KMS-11 (cell line): ENCODE measurements around the gene SLC25A33.
"Not testable (repeated sequence)": the region's sequence is repeated elsewhere in the genome, so short reads cannot be mapped to it uniquely, and the experiment has no call there.

Source experiments
- H2AFZ ChIP-seq: fragments of 200-600 bp; sonication (generic); 2 replicates; pipeline ENCODE4 v1.6.1; 2016; ENCODE audit warnings: antibody characterized with exemption, mixed run types, low read depth
- H3K27ac ChIP-seq: fragments of 200-600 bp; sonication (generic); 2 replicates; pipeline ENCODE4 v1.6.1; 2016; ENCODE audit warnings: mild to moderate bottlenecking, mixed run types
- H3K27me3 ChIP-seq: fragments of 200-600 bp; sonication (generic); 2 replicates; pipeline ENCODE4 v1.6.1; 2017; ENCODE audit warnings: mild to moderate bottlenecking, low read depth, mixed run types, moderate library complexity; ENCODE audit not compliant: insufficient read depth
- H3K36me3 ChIP-seq: fragments of 200-600 bp; sonication (generic); 2 replicates; pipeline ENCODE4 v1.6.1; 2017; ENCODE audit warnings: mild to moderate bottlenecking, mixed run types; ENCODE audit not compliant: insufficient read depth
- H3K4me1 ChIP-seq: fragments of 200-600 bp; sonication (generic); 2 replicates; pipeline ENCODE4 v1.6.1; 2016; ENCODE audit warnings: mild to moderate bottlenecking, low read depth, mixed run types; ENCODE audit not compliant: poor library complexity, severe bottlenecking
- H3K4me2 ChIP-seq: fragments of 200-600 bp; sonication (generic); 2 replicates; pipeline ENCODE4 v1.7.0; 2016; ENCODE audit warnings: mild to moderate bottlenecking, mixed run types
- H3K4me3 ChIP-seq: fragments of 200-600 bp; sonication (generic); IDR thresholded peaks from 2 replicates; pipeline ENCODE4 v1.6.1; 2017; ENCODE audit warnings: low read depth, low read length, mixed read lengths; ENCODE audit not compliant: insufficient read depth
- H3K79me2 ChIP-seq: fragments of 200-600 bp; sonication (generic); 2 replicates; pipeline ENCODE4 v1.6.1; 2016; ENCODE audit warnings: low read depth, mixed run types; ENCODE audit not compliant: insufficient read depth
- H3K9ac ChIP-seq: fragments of 200-600 bp; sonication (generic); 2 replicates; pipeline ENCODE4 v1.6.1; 2016; ENCODE audit warnings: mild to moderate bottlenecking, mixed run types
- H4K20me1 ChIP-seq: fragments of 200-600 bp; sonication (generic); 2 replicates; pipeline ENCODE4 v1.6.1; 2016; ENCODE audit warnings: mild to moderate bottlenecking, mixed run types; ENCODE audit not compliant: insufficient read depth
- CTCF ChIP-seq: fragments of 200-600 bp; sonication (generic); conservative IDR thresholded peaks from 2 replicates; pipeline ENCODE4 v1.6.1; 2017; ENCODE audit warnings: low read depth, mild to moderate bottlenecking, antibody characterized with exemption, low read length, moderate library complexity, mixed read lengths

The SLC25A33 gene

DNA sequence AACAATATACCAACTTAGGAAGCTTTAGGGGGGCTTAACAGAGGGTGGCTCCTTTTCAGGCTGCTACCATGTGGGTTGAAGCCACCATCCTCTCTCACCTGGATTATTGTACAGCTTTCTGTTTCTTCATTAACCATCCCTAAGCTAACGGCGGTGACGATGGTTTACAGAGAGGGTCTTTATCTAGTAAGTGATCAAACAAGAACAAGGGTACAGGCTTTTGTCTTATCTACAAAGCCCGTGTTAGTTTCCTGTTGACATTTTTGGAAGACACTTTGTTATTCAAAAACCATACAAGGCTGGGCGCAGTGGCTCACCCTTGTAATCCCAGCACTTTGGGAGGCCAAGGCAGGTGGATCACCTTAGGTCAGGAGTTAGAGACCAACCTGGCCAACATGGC is 20.4 kb downstream of the SLC25A33 start:
- H3K27me3 ChIP-seq: no peaks in the 10 kb centered on the region
- TF ChIP-seq CTCF: no peak
- H3K4me1 ChIP-seq: no peaks in the 10 kb centered on the region
- H3K79me2 ChIP-seq: 0 out of 2 replicates have a peak, but pooled peaks cover 6% of the 10 kb centered on the region
- H4K20me1 ChIP-seq: no peaks in the 10 kb centered on the region
- no peak overlapping the region for H2AFZ ChIP-seq
- no peak overlapping the region for H3K4me2 ChIP-seq
- H3K9ac ChIP-seq: no peak overlapping the region
- H3K27ac ChIP-seq: no peak overlapping the region
- peaks cover 2% of the 10 kb centered on the region for H3K36me3 ChIP-seq
- H3K4me3 ChIP-seq: no peak overlapping the region

DNA sequence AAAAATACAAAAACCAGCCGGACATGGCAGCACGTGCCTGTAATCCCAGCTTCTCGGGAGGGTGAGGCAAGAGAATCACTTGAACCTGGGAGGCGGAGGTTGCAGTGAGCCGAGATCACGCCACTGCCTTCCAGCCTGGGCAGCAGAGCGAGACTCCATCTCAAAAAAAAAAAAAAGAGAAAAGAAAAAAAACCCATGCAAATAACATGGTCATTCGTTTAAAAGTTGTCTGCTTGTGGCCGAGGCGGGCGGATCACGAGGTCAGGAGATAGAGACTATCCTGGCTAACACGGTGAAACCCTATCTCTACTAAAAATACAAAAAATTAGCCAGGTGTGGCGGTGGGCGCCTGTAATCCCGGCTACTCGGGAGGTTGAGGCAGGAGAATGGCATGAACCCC is 20.8 kb downstream of the SLC25A33 start:
- H3K4me2 ChIP-seq, H3K9ac ChIP-seq, H4K20me1 ChIP-seq: not testable (repeated sequence)

DNA sequence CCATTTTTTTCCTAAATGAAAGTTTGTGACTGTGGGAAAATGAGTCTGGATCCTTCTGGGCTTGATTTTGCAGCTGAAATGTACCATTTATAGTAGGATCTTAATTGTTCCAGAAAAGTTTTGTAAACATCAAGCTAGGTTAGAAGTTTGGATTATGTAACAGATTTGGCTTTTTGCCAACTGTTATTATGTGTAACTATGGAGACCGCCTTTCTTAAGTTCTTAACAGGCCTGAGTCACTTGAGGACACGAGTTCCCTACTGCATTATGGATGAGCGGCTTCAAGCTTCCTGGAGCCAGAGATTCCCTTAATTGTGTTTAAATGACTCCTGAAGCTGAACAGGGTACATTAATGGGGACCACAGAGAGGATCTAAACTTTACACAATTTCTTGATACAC is 22.2 kb downstream of the SLC25A33 start:
- H3K36me3 ChIP-seq: no peaks in the 10 kb centered on the region; the same call in 1 of the 2 replicates
- no peak for TF ChIP-seq CTCF

More for the DNA sequence above, 20.8 kb downstream of the SLC25A33 start:
- not testable (repeated sequence) for H3K79me2 ChIP-seq, H3K27ac ChIP-seq, H3K4me1 ChIP-seq, H3K36me3 ChIP-seq, H3K27me3 ChIP-seq, H2AFZ ChIP-seq, H3K4me3 ChIP-seq

GRCh38 chr1:9569267-9569666 is 30.0 kb downstream of the SLC25A33 start:
- H4K20me1 ChIP-seq: peaks cover 5% of the 10 kb centered on the region; the same call in 1 of the 2 replicates
- TF ChIP-seq CTCF: no peak
- H3K27me3 ChIP-seq: no peaks in the 10 kb centered on the region
- no peaks in the 10 kb centered on the region for H3K4me1 ChIP-seq
- no peak overlapping the region for H3K27ac ChIP-seq
- H3K79me2 ChIP-seq: no peaks in the 10 kb centered on the region
- H3K36me3 ChIP-seq: no peaks in the 10 kb centered on the region; the same call in 1 of the 2 replicates
- no peak overlapping the region for H3K4me2 ChIP-seq
- H3K4me3 ChIP-seq: no peak overlapping the region
- no peak overlapping the region for H3K9ac ChIP-seq
- no peak overlapping the region for H2AFZ ChIP-seq

More for the DNA sequence above, 22.2 kb downstream of the SLC25A33 start:
- H3K9ac ChIP-seq: no peak overlapping the region
- no peaks in the 10 kb centered on the region for H3K4me1 ChIP-seq
- H3K4me3 ChIP-seq: no peak overlapping the region
- 0 out of 2 replicates have a peak, but pooled peaks cover 6% of the 10 kb centered on the region for H3K79me2 ChIP-seq
- no peak overlapping the region for H3K27ac ChIP-seq
- no peak overlapping the region for H3K4me2 ChIP-seq
- no peak overlapping the region for H2AFZ ChIP-seq
- no peaks in the 10 kb centered on the region for H3K27me3 ChIP-seq
- H4K20me1 ChIP-seq: no peaks in the 10 kb centered on the region

GRCh38 chr1:9570886-9571529 is 31.7 kb downstream of the SLC25A33 start:
- not testable (repeated sequence) for H3K4me1 ChIP-seq, H3K27ac ChIP-seq, H3K4me3 ChIP-seq, H3K79me2 ChIP-seq, H3K4me2 ChIP-seq, H4K20me1 ChIP-seq, H2AFZ ChIP-seq, H3K27me3 ChIP-seq, H3K36me3 ChIP-seq, H3K9ac ChIP-seq
